GM21367 (cell line): ENCODE measurements around the gene SIRT6.
"Not testable (repeated sequence)": the region's sequence is repeated elsewhere in the genome, so short reads cannot be mapped to it uniquely, and the experiment has no call there.

Experiments used
- ATAC-seq: cut with Tn5 transposase; IDR thresholded peaks from one replicate; pipeline ENCODE4 v1.9.1; 2021; ENCODE audit not compliant: unreplicated experiment

Gene SIRT6

DNA sequence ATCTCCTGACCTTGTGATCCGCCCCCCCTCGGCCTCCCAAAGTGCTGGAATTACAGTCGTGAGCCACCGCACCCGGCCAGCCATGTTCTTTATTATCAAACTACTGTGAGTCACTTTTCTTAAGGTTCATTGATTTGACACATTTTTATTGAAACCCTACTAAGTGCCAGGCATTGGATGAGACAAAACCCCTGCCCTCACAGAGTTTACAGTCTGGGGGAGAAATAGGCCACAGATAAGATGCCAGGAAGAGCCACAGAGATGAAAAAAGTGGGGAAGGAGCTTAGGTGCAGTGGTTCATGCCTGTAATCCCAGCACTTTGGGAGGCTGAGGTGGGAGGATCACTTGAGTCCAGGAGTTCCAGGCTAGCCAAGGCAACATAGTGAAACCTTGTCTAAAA lies 43.9 kb downstream of the SIRT6 start:
- no peak for ATAC-seq

DNA sequence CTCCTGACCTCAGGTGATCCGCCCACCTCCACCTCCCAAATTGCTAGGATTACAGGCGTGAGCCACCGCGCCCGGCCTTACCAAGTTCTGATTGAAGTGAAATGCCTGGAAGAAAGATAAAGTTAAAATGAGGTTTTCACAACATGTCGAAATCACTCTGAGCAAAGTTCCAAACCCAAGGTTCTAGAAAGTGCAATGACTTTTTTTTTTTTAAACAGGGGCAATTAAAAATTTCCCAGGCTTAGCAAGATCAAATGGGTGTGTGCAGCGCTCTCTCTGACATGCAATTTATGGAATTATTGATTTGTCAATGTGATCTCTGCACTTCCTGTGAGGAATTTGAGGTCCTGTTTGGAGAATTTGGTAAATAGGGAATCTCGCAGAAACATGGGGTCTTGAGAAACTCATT lies 45.7 kb downstream of the SIRT6 start:
- ATAC-seq: no peak

DNA sequence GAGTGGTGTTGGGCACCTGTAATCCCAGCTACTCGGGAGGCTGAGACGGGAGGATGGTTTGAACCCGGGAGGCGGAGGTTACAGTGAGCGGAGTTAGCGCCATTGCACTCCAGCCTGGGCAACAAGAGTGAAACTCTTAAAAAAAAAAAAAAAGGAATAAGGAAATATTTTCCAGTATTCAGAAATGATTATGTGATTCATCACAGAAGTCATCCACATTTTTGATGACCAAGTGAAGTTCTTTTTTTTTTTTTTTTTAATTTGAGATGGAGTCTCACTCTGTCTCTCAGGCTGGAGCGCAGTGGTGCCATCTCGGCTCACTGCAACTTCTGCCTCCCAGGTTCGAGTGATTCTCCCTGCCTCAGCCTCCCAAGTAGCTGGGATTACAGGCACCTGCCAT lies 47.0 kb downstream of the SIRT6 start:
- not testable (repeated sequence) for ATAC-seq

DNA sequence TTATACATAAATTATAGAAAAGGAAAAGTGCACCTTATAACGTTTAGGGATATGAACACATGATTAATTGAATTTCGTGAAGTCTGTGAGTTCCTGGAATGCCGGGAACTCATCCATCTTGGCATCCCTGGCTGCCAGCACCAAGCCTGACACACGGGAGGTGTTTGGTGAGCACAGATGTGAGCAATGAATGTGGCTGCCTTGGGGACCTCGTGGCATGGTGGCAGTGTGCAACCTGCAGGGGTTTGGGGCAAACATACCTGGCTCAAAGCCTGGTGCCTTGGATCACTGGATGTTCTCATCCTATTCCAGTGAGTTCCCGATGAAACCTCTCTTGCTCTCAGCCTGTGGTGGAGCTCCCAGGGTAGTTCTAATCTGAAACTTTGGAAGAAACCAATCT lies 48.0 kb downstream of the SIRT6 start:
- no peak for ATAC-seq

DNA sequence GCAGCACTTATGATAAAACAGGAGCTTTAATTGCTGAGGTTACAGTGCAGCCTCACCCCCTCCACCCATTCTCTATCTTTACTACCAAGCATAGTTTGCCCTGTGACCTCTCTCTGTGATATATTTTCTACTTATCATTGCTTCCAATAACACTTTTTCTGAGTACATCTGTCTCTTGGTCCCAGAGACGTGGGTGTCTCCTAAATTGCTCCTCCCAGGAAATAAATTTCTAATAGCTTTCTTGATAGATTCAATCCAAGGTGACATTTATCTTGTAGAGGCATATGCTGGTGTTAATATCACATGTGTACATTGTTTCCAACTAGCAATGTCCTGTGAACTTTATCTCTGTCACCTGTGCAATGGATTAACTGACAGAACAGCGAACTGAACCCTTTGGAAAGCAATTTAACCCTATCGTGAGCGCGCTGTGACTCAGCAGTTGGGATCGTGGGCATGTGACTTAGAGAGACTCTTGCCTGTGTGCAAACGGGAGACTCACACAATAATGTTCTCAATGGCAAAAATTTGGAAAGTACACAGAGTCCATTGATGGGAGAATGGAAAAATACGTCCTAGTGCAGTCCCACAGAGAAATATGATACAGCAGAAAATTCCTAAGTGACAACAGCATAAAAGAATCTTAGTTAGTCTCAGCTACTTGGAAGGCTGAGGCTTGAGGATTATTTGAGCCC lies 51.5 kb downstream of the SIRT6 start:
- ATAC-seq: no peak

DNA sequence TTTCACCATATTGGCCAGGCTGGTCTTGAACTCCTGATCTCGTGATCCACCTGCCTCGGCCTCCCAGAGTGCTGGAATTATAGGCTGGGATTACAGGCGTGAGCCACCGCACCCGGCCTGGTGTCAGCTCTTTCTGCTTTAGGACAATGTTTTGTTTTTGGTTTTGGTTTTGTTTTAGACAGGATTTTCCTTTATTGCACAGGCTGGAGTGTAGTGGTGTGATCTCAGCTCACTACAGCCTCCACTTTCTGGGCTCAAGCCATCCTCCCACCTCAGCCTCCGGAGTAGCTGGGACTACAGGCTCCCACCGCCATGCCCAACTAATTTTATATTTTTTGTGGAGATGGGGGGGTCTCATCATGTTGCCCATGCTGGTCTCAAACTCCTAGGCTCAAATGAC lies 53.3 kb downstream of the SIRT6 start:
- not testable (repeated sequence) for ATAC-seq

DNA sequence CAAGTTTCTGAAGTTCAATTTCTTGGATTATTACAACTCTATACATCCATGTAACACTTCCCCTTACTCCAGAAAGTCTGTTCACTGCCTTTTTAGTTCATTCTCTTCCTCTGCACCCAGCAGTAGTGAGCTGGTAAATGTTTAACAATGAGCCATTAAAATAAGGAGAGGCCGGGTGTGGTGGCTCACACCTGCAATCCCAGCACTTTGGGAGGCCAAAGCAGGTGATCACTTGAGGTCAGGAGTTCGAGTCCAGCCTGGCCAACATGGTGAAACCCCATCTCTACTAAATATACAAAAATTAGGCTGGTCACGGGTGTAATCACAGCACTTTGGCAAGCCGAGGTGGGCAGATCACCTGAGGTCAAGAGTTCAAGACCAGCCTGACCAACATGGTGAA lies 55.0 kb downstream of the SIRT6 start:
- not testable (repeated sequence) for ATAC-seq

DNA sequence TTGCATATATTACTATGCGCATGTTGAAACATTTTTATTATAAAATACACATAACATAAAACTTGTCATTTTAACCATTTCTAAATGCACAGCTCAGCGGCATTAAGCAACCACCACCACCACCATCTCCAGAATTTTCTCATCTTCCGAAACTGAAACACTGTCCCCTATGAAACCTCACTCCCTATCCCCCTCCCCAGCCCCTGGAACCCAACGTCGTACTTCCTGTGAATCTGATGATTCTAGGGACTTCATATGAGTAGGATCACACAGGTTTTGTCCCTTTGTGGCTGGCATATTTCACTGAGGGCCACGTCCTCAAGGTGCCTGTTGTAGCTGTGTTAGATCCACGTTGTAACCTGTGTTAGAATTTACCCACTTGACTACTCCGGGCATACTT lies 57.7 kb downstream of the SIRT6 start:
- ATAC-seq: no peak
